Measurements from ENCODE around the gene ATG4A.
A peak's percentile ranks its signal among the peaks of the same experiment; 100 is the strongest.

Gene ATG4A

DNA sequence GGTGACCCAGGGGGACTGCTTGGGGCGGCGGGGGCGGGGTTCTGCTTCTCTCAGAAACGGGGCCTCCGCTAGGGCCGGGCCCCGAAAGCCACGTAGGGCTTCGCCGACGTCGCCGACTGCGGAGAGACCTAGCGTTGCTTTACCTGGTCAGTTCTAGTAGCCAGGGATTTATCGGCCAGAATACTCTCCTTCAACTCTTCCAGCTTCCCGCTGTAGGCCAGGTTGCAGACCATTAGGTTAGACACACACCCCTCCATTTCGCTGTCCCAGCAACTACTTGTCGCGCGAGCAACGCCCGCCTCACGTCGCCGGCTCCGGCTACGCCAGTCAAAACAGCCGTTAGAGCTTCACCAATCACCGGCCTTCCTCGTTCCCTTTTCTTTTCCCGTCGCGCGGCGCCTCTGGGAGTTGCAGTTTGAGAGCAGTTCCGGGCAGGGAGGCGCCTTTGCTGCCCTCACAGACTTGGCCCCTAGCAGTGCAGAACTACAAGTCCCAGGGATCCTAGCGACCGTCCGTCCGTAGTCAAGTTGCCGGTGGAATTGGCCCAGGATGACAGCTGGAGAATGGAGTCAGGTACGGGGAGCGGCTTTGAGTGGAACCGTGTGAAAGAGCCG lies at the start of gene ATG4A, which contains the start of gene PSMD10:
TSS of gene ATG4A (plus strand) at position 515 of the 614 bp plus-strand sequence. CDS start at position 564, 49 bp downstream.
TSS of gene PSMD10 (minus strand) at position 279 of the 614 bp plus-strand sequence. CDS start at position 257, 22 bp downstream.
- DNase-seq (ENCODE audit: low read depth in 2 of 3, low spot score in 1 of 3) = peak; percentile 69 to 84 (median 82)

GRCh38 chrX:108044554-108045256 lies 46.9 kb upstream of the ATG4A start, which contains the start of gene VSIG1:
Gene VSIG1 (plus strand): TSS chrX:108045065. CDS start chrX:108045131, 66 bp downstream.
- no peak for DNase-seq (ENCODE audit: low read depth in 2 of 3, low spot score in 1 of 3)

- no peak for DNase-seq (ENCODE audit: low read depth in 2 of 3, low spot score in 1 of 3)
Observed at GRCh38 chrX:108049649-108050048, 41.9 kb upstream of the ATG4A start.

- no peak for DNase-seq (ENCODE audit: low read depth in 2 of 3, low spot score in 1 of 3)
Observed at GRCh38 chrX:108053218-108053617, 38.4 kb upstream of the ATG4A start.

DNA sequence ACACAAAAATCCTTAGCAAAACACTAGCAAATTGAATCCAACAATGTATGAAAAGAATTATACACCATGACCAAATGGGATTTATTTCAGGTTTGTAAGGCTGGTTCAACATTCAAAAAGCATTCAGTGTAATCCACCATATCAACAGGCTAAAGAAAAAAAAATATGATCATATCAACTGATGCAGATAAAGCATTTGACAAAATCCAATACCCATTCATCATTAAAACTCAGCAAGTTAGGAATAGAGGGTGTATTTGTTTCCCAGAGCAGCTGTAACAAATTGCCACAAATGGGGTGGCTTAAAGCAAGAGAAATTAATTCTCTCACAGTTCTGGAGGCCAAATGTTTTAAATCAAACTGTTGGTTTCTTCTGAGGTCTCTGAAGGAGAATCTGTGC lies 36.0 kb upstream of the ATG4A start:
- no peak for DNase-seq (ENCODE audit: low read depth in 2 of 3, low spot score in 1 of 3)

- no peak for DNase-seq (ENCODE audit: low read depth in 2 of 3, low spot score in 1 of 3)
Observed at GRCh38 chrX:108059801-108060200, 31.8 kb upstream of the ATG4A start.

DNA sequence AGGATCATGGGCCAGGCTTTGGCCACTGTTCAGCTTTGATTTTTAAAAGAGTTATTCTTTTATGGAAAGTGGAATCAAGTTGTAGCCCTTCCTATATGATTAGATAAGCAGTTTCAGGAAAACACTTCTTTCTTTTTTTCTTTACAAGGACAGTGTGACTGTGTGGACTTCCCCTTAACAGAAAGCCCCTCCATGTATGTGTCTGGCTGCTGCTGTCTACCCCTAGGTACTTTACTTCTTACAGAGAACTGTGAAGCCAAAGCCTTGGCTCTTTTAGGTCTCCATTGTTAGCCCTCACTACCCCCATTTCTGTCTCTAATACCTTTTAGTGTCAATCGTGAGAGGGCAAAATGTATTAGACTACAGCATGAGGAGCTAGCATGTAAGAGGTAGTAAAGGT lies 27.6 kb upstream of the ATG4A start:
- DNase-seq (ENCODE audit: low read depth in 2 of 3, low spot score in 1 of 3) = no peak

GRCh38 chrX:108064613-108065012 lies 27.0 kb upstream of the ATG4A start:
- DNase-seq (ENCODE audit: low read depth in 2 of 3, low spot score in 1 of 3) = no peak

DNA sequence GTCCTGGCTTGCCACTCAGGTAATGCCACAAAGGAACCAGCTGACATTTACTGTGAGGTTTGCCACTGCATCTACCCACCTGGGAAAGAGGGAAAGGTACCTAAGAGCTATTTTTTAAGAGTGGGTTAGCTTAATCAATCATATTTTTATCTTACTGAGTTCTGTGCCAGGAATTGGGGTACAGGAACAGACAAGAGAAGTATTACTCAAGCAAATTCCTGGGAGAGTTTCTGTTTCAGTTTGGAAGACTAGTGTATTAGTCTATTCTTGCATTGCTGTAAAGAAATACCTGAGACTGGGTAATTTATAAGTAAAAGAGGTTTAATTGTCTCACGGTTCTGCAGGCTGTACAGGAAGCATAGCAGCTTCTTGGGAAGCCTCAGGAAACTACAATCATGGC lies 23.5 kb upstream of the ATG4A start:
- DNase-seq (ENCODE audit: low read depth in 2 of 3, low spot score in 1 of 3) = no peak

GRCh38 chrX:108070891-108071290 lies 20.7 kb upstream of the ATG4A start:
- DNase-seq (ENCODE audit: low read depth in 2 of 3, low spot score in 1 of 3) = no peak

DNA sequence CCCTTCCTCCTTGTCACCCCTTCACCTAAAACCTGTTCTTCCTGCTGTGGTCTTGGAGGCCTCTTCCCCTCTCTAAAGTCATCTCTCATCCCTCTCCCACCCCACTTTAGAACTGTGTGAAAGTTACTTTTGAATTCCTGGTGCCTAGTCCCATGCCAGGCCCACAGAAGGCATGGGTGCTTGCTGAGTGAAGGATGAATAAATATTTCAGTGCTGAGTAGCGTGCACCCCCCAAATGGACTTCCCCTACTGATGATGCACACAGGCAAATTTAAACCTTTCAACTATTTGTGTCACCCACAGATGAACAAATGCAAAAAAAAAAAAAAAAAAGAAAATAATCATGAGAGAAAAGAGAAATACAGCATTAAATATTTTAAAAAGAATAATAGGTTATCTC lies 20.0 kb upstream of the ATG4A start:
- no peak for DNase-seq (ENCODE audit: low read depth in 2 of 3, low spot score in 1 of 3)

- no peak for DNase-seq (ENCODE audit: low read depth in 2 of 3, low spot score in 1 of 3)
Observed at GRCh38 chrX:108072746-108073145, 18.8 kb upstream of the ATG4A start.

DNA sequence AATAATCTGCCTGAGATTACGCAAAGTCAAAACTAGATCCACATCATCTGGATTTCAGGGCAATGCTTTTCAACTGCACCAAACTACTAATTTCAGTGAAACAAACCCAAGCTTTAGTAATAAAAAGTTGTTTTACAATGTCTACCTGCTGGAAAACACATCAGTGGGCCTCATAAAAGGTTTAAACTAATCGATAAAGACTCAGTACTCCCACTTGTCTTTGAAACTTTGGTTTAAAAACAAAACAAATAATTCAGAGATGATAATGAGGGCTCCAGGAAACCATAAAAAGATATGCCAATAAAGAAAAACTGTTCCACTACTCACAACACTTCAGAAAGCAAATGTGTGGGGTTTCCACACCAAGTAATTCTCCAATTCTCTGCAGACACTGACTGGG lies 10.5 kb upstream of the ATG4A start:
- no peak for DNase-seq (ENCODE audit: low read depth in 2 of 3, low spot score in 1 of 3)

DNA sequence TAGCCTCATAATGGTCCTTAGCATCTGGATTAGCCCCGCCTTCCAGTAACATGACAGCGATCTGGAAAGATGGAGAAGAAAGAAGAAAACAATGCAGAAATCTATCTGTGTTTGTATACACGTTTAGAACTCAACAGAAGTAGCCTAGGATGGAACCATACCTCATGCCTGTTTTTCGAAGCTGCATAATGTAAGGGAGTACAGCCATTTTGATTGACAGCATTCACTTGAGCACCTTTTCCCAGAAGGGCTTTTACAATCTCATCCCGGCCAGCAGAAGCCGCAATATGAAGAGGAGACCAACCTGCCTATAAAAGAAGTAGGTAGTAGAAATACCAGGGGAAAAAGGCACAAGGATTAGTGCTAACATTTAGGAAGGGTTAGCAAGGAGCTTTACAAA lies 3.8 kb upstream of the ATG4A start:
- DNase-seq (ENCODE audit: low read depth in 2 of 3, low spot score in 1 of 3) = no peak

DNA sequence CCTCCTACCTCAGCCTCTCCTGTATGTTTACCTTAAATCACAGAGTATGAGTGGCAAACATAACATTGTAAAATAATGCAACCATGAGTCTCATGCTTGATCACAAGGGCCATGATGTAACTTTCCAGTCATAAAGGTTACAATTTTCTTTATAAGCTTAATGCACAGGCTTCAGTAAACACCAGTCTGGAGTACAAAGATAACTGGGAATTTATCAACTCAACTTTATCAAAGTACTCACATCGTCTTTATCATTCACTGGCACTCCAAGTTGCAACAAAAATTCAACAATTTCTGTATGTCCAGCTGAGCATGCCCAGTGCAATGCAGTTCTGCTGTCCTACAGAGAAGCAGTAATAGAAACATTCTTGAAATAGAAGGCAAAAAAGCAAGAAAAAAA lies 3.1 kb upstream of the ATG4A start:
- no peak for DNase-seq (ENCODE audit: low read depth in 2 of 3, low spot score in 1 of 3)

- DNase-seq (ENCODE audit: low read depth in 2 of 3, low spot score in 1 of 3) = no peak
Observed at GRCh38 chrX:108090491-108091263, 901 bp upstream of the ATG4A start.

GRCh38 chrX:108091878-108092291 lies 307 bp downstream of the ATG4A start:
- DNase-seq (ENCODE audit: low read depth in 2 of 3, low spot score in 1 of 3) = peak in 1 of 3 donors; percentile 1

- DNase-seq (ENCODE audit: low read depth in 2 of 3, low spot score in 1 of 3) = no peak
Observed at GRCh38 chrX:108097380-108097779, 5.8 kb downstream of the ATG4A start.

- no peak for DNase-seq (ENCODE audit: low read depth in 2 of 3, low spot score in 1 of 3)
Observed at GRCh38 chrX:108105473-108105872, 13.9 kb downstream of the ATG4A start.

DNA sequence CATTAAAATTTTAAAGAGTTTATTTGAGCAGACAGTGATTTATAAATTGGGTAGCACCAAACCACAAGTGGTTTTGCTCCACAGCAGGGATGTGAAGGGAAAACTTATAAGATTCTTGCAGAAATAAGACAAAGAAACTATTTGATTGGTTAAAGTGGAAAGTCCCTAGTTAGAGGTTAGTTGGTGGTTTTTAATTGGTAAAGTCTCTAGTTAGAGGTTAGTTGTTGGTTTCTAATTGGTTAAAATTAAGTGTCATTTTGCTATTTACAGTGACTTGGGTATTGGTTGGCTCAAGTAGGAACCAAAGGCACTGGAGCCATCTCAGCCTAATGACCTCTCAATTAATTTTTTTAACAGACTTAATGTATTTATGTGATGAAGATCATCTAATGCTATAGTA lies 23.0 kb downstream of the ATG4A start:
- DNase-seq (ENCODE audit: low read depth in 2 of 3, low spot score in 1 of 3) = no peak

DNA sequence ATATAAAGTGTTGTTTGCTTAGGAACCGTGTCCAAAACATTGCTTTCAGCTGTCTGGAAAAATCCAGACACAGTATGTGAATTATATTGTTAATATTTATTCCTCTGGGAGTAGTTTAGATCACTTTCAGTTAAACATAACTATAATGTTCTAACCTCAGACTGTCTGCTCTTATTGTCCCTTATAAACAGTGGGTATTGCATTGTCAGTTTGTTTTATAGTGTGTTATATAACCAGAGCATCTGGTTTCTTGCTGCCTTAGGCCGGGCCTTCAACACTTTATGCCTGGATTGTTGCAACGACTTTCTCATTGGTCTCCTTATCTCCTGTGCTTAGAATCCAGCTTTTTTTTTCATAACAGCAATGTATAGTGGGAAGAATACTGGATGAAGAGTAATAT lies 26.4 kb downstream of the ATG4A start:
- no peak for DNase-seq (ENCODE audit: low read depth in 2 of 3, low spot score in 1 of 3)

DNA sequence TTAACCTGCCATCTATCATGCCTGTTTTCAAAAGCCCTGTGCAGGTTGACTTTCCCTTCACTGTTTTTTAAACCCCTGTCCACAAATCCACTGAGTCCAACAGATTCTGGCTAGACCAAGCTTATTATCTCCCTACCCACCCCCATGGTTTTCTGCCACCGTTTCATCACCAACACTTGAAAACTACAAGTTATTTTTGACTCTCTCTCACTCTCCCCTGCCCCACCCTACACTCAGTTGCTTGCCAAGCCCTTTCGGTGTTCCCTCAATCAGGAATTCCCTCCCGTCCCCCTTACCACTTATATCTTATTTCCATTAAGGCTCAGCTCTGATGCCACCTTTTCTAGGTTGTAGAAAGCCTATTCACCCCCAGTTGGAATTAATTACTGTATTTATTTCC lies 29.7 kb downstream of the ATG4A start:
- no peak for DNase-seq (ENCODE audit: low read depth in 2 of 3, low spot score in 1 of 3)
